HG02678 (cell line): ENCODE measurements around the gene STC2.

Experiments used
- ATAC-seq: cut with Tn5 transposase; IDR thresholded peaks from one replicate; pipeline ENCODE4 v1.9.1; 2021; ENCODE audit warnings: mild to moderate bottlenecking, moderate library complexity; ENCODE audit not compliant: unreplicated experiment

Gene STC2

GRCh38 chr5:173268750-173269432, 59.3 kb downstream of the STC2 start:
- no peak for ATAC-seq

GRCh38 chr5:173265433-173265832, 62.8 kb downstream of the STC2 start:
- ATAC-seq: no peak
